Endometrial microvascular endothelial cells (primary cell): Measurements from ENCODE around the gene IRF7. TPM values are rescaled to one million over a fixed set of nuclear protein-coding genes. Genes with fewer than 3 reads are reported as not detected.

Experiments
- in situ Hi-C: cut with HindIII; loops from 2 replicates; pipeline ENCODE4 v1.10.0; 2017; ENCODE audit warnings: low sequenced_read_pairs, low pct_unique_long_range_greater_than_20kb; ENCODE audit errors: inconsistent ontology term
- total RNA-seq: library from RNA; depleted of rRNA; stranded (reverse); fragments of >200 nt; gene quantifications from one replicate; pipeline ENCODE4 v1.2.3, GENCODE V29; 2015; ENCODE audit errors: inconsistent ontology term

IRF7 gene
- total RNA-seq, 1 donor from 2014 or later: 31.4 TPM

DNA sequence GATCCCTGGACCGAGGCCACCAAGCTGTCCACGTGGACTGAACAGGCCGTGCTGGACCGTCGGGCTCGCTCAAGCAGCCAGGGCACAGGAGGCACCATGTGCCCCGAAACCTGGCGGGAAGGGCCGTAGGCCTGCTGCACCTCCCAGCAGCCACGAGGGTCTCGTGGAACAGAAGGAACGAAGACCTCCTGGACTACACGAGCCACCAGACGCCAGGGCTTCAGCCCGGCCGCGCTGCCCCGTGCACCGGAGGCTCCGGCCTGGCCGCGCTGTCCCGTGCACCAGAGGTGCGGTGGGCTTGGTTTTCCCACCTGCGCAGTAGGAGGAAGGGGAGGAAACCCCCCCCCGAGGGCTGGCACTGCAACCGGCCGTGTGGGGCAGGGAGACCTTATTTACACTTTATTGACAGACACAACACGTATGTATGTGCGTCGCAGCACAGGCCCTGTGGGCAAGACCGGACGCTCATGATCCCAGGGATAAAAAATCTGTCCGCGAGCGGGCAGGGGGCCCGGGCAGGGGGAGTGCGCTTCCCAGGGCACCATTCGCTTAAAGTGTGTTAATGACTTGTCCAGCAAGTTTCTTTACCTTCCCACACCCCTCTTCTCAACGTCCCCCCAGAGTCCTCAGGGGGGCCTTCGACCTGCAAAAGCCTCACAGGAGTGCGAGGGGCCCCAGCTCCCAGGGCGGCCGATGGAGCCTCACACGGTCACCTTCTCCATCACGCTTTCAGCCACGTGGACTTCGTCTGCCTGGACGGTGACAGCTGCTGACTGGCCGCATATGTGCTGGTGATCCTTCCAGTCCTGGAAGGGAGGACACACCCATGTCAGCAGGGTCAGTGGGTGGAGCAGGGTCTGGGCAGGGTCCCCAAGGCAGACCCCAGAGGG, 28.3 kb upstream of the IRF7 start:
- in situ Hi-C loops: no loop called here

DNA sequence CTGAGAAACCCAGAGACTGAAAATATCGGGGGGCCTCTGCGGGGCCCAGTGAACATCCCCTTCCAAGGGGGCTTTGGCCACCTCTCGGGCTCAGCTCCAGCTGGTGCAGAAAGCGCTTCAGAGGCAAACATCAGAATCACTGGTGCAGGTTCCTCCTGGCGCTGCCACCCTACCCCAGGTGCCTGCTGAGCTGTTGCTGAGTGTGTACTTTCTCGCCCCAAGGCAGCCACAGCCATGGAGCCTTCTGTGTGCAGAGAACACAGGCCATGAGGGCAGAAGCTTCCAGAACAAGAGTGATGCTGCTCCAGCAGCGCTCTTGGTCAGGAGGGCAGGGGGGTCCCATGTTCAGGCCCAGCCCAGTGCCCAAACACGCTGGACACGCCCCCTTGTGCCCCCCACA, 27.6 kb upstream of the IRF7 start:
- in situ Hi-C loops: no loop called here

DNA sequence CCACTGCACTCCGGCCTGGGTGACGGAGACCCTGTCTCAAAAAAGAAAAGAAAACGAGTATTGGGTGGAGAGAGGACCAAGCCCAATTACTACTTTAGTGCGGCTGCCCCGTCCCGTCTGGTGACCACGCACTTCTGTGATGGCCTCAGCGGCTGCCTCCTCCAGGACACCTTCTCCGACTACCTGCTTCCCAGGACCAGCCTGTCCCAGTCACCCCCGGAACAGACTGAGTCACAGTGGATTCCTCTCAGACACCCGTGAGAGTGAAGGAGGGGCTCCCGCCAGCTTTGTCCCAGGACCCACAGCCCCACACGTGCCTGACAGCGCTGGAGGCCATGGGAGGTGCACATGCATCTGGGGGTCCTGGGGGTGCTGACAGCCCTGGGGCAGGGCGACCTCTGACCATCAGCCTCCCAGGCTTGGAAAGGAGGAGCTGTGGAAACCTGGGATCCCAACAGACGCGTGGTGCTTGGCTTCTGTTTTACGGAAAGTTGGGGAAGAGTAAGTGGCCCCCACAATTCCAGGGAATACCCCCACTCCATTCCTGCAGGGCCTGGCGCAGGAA, 26.1 kb upstream of the IRF7 start:
- in situ Hi-C loops: no loop called here

DNA sequence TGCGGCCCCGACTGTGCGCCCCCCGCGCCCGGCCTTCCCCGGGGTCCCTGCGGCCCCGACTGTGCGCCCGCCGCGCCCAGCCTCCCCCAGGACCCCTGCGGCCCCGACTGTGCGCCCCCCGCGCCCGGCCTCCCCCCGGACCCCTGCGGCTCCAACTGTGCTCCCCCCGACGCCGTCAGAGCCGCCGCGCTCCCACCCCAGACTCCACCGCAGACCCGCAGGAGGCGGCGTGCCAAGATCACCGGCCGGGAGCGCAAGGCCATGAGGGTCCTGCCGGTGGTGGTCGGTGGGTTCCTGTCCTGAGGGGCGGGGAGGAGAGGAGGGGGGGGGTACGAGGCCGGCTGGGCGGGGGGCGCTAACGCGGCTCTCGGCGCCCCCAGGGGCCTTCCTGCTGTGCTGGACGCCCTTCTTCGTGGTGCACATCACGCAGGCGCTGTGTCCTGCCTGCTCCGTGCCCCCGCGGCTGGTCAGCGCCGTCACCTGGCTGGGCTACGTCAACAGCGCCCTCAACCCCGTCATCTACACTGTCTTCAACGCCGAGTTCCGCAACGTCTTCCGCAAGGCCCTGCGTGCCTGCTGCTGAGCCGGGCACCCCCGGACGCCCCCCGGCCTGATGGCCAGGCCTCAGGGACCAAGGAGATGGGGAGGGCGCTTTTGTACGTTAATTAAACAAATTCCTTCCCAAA, 24.4 kb upstream of the IRF7 start:
- in situ Hi-C loops: no loop called here

DNA sequence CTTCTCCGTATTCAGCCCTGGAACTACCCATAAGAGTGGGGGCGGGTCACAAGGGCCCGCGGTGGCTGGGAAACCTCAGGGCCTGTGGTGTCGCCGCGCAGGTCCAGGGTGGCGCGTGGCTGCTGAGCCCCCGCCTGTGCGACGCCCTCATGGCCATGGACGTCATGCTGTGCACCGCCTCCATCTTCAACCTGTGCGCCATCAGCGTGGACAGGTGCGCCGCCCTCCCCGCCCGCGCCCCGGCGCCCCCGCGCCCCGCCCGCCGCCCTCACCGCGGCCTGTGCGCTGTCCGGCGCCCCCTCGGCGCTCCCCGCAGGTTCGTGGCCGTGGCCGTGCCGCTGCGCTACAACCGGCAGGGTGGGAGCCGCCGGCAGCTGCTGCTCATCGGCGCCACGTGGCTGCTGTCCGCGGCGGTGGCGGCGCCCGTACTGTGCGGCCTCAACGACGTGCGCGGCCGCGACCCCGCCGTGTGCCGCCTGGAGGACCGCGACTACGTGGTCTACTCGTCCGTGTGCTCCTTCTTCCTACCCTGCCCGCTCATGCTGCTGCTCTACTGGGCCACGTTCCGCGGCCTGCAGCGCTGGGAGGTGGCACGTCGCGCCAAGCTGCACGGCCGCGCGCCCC, 23.7 kb upstream of the IRF7 start:
- in situ Hi-C loops: no loop called here

DNA sequence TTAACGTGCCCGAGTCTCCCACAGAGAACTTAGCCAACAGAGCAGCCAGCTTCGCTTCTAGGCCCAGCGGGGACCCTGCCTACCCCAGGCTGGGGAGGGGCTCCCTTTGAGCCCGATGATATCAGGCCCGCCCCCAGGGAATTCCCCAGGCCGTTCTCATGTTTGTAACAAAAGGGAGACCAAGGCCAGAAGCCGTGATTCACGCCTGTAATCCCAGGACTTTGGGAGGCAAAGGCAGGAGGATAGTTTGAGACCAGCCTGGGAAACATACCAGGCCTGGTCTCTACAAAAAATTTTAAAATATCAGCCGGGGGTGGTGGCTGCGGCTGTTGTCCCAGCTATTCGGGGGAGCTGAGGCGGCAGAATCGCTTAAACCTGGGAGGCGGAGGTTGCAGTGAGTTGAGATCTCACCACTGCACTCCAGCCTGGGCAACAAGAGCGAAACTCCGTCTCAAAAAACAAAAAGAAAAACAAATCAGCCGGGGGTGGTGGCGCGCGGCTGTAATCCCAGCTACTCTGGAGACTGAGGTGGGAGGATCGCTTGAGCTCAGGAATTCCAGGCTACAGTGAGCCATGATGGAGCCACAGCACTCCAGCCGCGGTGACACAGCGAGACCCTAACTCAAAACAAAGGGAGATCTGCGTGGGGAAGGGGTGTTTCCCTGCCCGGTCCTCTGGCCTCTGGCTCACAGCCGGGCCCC, 23.0 kb upstream of the IRF7 start:
- in situ Hi-C loops: no loop called here

DNA sequence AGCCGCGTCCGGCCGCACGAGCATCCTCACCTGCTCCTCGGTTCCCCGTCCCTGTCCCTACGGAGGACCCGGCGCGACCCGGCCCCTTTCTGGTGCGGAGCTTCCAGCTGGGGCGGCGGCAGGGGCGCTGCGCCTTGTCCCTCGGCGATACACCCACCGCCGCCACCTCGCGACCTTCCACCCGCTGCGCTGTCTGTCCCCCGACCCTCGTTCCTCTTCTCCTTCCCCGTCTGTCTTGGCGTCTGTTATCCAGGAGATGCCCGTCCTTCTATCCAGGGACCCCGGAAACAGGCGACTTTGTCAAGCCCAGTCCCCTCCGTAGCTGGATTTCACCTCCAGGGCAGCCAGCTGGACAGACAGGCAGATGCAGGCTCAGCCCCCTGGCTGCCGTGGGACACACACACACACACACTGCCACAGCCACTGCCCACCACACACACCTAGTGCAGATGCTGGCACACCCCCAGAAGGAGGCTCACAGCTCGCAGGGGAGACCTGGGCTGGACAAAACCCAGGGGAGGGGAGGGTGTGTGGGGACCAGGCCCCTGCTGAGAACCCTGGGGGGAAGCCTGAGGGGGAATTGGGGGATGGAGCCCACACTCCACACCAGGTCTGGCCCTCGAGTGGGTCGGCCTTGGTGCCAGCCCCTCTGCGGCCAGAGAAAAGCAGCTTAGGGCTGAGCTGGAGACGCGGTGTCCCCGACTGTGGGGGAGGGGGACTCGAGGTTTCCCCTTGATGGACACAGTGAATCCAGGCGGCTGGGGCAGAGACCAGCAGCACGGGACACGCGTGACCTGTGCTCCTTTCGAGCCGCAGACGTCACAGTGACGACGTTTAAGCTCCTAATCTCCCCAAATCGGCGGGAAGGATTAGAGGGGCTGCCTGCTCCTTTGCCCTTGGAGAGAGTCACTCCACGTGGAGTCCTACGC, 22.1 kb upstream of the IRF7 start:
- in situ Hi-C loops: no loop called here

DNA sequence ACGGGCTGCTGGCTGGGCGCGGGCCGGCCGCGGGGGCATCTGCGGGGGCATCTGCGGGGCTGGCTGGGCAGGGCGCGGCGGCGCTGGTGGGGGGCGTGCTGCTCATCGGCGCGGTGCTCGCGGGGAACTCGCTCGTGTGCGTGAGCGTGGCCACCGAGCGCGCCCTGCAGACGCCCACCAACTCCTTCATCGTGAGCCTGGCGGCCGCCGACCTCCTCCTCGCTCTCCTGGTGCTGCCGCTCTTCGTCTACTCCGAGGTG, 21.5 kb upstream of the IRF7 start:
- in situ Hi-C loops: no loop called here

DNA sequence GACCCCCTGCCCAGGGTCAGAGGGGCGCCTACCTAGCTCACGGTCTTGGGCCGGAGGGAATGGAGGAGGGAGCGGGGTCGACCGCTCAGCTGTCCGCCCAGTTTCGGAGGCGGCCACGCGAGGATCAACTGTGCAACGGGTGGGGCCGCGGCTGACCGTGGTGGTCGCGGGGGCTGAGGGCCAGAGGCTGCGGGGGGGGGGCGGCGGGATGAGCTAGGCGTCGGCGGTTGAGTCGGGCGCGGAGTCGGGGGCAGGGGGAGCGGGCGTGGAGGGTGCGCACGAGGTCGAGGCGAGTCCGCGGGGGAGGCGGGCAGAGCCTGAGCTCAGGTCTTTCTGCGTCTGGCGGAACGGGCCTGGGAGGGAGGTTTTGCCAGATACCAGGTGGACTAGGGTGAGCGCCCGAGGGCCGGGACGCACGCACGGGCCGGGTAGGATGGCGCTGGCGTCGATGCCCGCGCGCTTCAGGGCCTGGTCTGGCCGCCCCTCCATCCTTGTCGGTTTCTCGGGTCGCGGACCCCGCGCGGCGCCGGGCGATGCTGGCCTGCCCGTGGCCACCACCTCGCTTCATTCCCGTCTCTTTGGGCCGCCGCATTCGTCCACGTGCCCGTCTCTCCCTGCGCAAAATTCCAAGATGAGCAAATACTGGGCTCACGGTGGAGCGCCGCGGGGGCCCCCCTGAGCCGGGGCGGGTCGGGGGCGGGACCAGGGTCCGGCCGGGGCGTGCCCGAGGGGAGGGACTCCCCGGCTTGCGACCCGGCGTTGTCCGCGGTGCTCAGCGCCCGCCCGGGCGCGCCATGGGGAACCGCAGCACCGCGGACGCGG, 21.0 kb upstream of the IRF7 start, which contains the start of gene DRD4:
TSS of gene DRD4 (plus strand) at position 759 of the 822 bp plus-strand sequence. CDS start at position 795, 36 bp downstream.
- in situ Hi-C loops: no loop called here

DNA sequence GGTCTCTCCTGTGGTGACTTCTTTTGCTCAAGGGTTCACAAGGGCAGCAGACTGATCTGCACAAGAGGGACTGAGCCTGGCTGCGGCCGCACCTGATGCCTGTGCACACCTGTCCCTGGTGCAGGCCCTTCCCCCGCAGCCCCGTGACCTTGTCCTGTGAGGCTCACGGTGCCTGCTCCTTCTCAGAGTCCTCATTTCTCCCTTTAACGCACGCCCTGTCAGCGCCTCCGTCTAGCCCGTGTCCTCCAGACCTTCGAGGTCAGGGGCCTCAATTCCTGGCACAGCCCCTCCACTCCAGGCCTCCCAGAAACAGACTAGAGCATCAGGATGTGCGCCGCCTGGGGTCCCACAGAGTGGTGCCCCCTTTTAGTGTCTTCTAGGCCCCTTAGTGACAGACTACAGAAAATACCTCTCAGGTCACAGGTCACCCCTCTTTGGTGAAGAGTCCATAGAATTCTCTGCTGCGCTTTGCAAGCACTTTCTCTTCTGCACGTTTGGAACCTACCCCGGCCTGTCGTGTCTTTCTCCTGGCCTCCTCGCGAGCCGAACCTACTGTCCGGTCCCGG, 20.3 kb upstream of the IRF7 start:
- in situ Hi-C loops: no loop called here

DNA sequence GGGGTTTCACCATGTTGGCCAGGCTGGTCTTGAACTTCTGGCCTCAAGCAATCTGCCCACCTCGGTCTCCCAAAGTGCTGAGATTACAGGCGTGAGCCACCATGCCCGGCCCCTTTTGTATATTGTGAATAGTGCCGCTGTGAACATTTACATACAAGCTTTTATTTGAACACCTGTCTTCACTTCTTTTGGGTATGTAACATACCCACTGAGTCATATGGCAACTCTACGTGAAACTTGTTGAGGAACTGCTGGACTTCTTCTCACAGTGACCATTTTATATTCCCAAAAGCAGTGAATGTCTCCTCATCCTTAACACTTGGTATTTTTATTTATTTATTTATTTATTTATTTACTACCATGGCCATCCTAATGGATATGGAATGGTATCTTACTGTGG, 15.1 kb upstream of the IRF7 start:
- in situ Hi-C loops: no loop called here

DNA sequence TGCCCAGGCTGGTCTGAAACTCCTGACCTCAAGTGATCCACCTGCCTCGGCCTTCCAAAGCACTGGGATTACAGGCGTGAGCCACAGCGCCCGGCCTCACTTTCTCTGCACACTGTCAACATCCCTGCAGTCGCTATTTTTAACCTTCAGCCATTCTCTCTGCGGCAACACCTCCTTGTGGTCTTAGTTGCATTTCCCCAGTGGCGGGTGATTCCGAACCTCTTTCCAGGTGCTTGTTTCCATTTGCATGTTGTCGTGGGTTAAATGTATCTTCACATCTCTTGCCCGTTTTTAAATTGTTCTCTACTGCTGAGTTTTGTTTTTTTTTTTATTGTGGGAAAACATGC, 13.5 kb upstream of the IRF7 start:
- in situ Hi-C loops: no loop called here

DNA sequence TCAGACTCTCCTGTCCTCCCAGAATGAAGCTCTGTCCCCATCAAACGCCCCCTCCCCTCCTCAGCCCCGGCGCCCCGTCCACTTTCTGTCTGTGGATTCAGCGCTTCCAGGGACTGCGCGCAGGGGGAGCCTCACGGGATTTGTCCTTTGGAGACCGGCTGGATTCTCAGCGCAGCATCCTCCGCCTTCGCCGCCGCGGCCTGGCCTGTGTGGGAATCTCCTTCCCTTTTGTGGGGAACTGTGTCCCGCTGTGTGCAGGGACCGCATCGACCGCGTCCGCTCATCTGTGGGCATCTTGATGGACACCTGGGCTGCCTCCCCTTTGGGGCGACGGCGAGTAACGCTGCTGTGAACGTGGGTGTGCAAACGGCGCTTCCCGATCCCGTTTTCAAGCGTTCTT, 12.3 kb upstream of the IRF7 start:
- in situ Hi-C loops: no loop called here

DNA sequence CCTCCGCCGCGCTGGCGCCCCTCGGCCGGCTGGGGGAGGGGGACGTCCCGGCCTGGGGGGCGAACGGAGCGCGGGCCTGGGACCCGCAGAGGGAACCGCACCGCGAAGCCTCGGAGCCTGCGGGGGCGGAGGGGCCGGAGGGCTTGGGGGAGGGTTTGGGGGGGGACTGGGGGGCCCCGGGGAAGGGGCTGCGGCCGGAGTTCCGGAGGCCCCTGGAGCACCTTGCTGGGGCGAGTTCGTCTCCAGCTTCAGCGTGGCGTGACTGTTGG, 11.5 kb upstream of the IRF7 start:
- in situ Hi-C loops: no loop called here

DNA sequence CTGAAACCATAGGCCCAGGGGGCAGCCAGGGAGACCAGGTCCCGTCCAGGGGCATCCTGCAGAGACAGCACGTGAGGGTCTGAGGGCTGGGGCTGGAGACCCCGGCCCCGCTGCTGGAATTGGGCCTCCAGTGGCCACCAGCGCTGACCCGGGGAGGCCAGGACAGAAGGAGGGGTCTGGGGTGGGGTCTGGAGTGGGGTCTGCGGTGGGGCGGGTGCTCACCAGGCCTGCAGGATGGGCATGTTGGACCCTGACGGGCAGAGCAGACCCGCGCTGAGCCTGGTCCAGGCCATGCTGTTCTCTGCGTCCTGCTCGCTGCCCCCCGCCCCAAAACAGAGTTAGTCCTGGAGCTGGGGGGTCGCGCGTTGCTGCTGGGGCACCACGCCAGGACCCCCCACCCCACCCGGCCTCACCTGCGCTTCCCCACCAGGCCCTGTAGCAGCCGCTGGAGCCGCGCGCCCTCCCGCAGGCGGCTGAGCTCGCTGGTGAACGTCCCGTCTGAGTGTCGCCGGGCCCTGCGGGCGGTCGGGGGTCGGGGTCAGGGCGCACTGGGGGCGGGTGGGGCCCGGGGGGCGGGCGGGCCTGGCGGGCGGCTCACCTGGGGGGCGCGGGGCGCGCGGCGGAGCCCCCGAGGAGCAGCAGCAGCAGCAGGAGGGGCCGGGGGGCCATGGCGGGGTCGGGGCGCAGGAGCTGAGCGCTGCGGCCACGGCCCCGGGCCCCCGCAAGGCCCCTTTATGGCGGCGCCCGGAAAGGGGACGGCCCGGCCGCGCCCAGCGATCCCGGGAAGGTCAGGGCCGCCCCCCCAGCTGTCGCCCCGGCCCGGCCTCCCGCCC, 10.9 kb upstream of the IRF7 start, which contains the start of gene SCT:
TSS of gene SCT (minus strand) at position 707 of the 833 bp plus-strand sequence. CDS start at position 669, 38 bp downstream.
- in situ Hi-C loops: no loop called here

DNA sequence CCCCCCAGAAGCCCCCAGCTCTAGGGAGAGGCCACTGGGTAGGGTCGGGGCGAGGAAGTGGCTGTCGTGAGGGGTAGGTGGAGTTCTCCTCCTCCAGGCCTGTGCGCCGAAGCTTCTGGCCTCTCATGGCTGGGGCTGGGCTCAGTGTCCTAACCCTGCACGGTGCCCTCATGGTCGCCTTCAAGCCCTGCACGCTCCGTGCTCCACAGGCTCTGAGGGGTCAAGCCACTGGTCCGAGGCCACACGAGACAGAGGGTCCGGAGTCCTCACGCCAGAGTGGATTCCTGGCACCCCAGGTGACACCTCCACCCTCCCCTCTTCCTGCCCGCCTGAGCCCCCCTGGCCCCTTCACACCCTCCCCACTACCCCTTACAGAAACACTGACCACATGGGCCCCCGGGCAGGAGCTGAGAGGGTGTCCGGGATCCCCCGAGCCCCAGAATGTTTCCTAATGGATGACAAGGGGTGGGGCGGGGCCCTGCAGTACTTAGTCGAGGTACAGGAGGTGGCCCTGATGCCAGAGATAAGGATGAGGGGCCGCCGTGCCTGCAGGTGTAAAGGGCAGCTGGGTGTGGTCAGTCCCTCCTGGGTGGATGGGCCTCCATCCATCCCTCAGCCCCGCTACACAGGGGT, 10.0 kb upstream of the IRF7 start:
- in situ Hi-C loops: no loop called here
